ENCODE measurements around the gene ADAMTSL1. TPM values are rescaled to one million over a fixed set of nuclear protein-coding genes. Genes with fewer than 3 reads are reported as not detected.

ADAMTSL1 gene
- polyA plus RNA-seq, 1 donor from 2014 or later = 1.1 TPM

DNA sequence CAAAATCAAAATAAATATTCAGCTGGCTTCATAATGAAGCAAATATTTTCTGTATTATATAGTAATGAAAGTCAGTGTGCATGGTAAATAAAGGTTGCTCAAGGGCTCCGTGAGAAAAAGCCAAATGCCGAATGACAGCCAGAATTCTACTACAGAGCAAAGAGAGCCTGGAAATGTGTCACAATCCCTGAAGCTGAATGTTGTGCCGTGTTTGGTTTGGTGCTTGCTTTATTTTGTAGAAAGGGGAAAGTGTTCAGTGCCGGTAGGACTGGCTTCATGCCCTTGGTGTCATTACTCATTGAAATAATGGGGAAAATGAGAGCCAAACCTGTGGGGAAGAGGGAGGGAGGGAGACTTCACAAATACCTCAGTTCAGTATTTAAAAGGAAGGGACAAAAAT lies 26.8 kb upstream of the ADAMTSL1 start:
- Histone ChIP-seq H3K4me2 (ENCODE audit: low read length) (no peak overlapping the region), H3K36me3 (ENCODE audit: insufficient read depth, low read length) (no peaks in the 10 kb centered on the region), H3F3A (ENCODE audit: insufficient read depth, low read length, poor library complexity, severe bottlenecking) (no peaks in the 10 kb centered on the region), H4K20me1 (ENCODE audit: insufficient read depth) (no peaks in the 10 kb centered on the region), H3K9me3 (ENCODE audit: low read length) (no peaks in the 10 kb centered on the region), H3K9ac (ENCODE audit: low read length) (no peak overlapping the region), H2AFZ (ENCODE audit: low read depth, low read length) (no peak overlapping the region), H3K4me3 (ENCODE audit: low read length) (no peak overlapping the region), H3K27ac (ENCODE audit: low read length) (no peak overlapping the region), H3K27me3 (ENCODE audit: insufficient read depth, low read depth, low read length) (no peaks in the 10 kb centered on the region), H3K9me2 (ENCODE audit: insufficient read depth, low read length) (no peaks in the 10 kb centered on the region), H3K79me2 (replicated peaks; ENCODE audit: insufficient read depth, low read length) (no peaks in the 10 kb centered on the region)
- TF ChIP-seq SMC3 (conservative IDR thresholded peaks at IDR 0.05; ENCODE audit: poor library complexity) = no peak
- no peak for TF ChIP-seq POLR2AphosphoS5 (IDR thresholded peaks at IDR 0.05)

DNA sequence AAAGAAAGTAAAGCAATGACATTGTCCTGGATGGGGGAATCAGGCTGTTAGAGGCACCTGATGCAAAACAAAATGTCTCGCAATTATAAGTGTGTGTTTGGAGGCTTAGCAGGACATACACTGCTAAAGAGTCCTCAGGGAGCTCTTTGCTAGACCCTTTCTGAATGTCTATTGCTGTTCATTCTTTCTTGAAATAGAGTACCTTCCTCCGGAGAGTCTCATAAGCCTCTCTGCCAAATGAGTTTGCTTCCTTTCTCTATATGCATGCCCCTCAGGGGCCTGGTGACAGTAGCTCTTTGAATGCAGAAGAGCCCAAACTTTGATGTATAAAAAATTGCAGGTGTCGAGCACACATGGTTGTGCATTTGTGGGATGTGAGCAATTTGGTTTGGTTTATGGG lies 26.4 kb upstream of the ADAMTSL1 start:
- Histone ChIP-seq H3K27me3 (ENCODE audit: insufficient read depth, low read depth, low read length) (no peaks in the 10 kb centered on the region), H3K9me3 (ENCODE audit: low read length) (no peaks in the 10 kb centered on the region), H3K9me2 (ENCODE audit: insufficient read depth, low read length) (no peaks in the 10 kb centered on the region), H3K9ac (ENCODE audit: low read length) (no peak overlapping the region), H3K79me2 (replicated peaks; ENCODE audit: insufficient read depth, low read length) (no peaks in the 10 kb centered on the region), H2AFZ (ENCODE audit: low read depth, low read length) (no peak overlapping the region), H3K36me3 (ENCODE audit: insufficient read depth, low read length) (no peaks in the 10 kb centered on the region), H3F3A (ENCODE audit: insufficient read depth, low read length, poor library complexity, severe bottlenecking) (no peaks in the 10 kb centered on the region), H3K4me3 (ENCODE audit: low read length) (no peak overlapping the region), H4K20me1 (ENCODE audit: insufficient read depth) (no peaks in the 10 kb centered on the region), H3K4me2 (ENCODE audit: low read length) (no peak overlapping the region), H3K27ac (ENCODE audit: low read length) (no peak overlapping the region)
- TF ChIP-seq MXI1 (conservative IDR thresholded peaks at IDR 0.05; ENCODE audit: poor library complexity, severe bottlenecking) (no peak), SMC3 (conservative IDR thresholded peaks at IDR 0.05; ENCODE audit: poor library complexity) (no peak), RAD21 (conservative IDR thresholded peaks at IDR 0.05) (no peak), EP300 (conservative IDR thresholded peaks at IDR 0.05; ENCODE audit: poor library complexity, severe bottlenecking) (no peak), TAF1 (IDR thresholded peaks at IDR 0.05; ENCODE audit: low read depth) (no peak), POLR2AphosphoS5 (IDR thresholded peaks at IDR 0.05) (no peak), EZH2 (IDR thresholded peaks at IDR 0.05; ENCODE audit: borderline replicate concordance, insufficient read depth, low read length, poor library complexity, severe bottlenecking) (no peak)
- TF ChIP-seq, protein P1, sequence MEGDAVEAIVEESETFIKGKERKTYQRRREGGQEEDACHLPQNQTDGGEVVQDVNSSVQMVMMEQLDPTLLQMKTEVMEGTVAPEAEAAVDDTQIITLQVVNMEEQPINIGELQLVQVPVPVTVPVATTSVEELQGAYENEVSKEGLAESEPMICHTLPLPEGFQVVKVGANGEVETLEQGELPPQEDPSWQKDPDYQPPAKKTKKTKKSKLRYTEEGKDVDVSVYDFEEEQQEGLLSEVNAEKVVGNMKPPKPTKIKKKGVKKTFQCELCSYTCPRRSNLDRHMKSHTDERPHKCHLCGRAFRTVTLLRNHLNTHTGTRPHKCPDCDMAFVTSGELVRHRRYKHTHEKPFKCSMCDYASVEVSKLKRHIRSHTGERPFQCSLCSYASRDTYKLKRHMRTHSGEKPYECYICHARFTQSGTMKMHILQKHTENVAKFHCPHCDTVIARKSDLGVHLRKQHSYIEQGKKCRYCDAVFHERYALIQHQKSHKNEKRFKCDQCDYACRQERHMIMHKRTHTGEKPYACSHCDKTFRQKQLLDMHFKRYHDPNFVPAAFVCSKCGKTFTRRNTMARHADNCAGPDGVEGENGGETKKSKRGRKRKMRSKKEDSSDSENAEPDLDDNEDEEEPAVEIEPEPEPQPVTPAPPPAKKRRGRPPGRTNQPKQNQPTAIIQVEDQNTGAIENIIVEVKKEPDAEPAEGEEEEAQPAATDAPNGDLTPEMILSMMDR (IDR thresholded peaks at IDR 0.05; ENCODE audit: poor library complexity, severe bottlenecking) = no peak
- TF ChIP-seq, protein P2, sequence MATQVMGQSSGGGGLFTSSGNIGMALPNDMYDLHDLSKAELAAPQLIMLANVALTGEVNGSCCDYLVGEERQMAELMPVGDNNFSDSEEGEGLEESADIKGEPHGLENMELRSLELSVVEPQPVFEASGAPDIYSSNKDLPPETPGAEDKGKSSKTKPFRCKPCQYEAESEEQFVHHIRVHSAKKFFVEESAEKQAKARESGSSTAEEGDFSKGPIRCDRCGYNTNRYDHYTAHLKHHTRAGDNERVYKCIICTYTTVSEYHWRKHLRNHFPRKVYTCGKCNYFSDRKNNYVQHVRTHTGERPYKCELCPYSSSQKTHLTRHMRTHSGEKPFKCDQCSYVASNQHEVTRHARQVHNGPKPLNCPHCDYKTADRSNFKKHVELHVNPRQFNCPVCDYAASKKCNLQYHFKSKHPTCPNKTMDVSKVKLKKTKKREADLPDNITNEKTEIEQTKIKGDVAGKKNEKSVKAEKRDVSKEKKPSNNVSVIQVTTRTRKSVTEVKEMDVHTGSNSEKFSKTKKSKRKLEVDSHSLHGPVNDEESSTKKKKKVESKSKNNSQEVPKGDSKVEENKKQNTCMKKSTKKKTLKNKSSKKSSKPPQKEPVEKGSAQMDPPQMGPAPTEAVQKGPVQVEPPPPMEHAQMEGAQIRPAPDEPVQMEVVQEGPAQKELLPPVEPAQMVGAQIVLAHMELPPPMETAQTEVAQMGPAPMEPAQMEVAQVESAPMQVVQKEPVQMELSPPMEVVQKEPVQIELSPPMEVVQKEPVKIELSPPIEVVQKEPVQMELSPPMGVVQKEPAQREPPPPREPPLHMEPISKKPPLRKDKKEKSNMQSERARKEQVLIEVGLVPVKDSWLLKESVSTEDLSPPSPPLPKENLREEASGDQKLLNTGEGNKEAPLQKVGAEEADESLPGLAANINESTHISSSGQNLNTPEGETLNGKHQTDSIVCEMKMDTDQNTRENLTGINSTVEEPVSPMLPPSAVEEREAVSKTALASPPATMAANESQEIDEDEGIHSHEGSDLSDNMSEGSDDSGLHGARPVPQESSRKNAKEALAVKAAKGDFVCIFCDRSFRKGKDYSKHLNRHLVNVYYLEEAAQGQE (IDR thresholded peaks at IDR 0.05; ENCODE audit: borderline replicate concordance) = no peak

DNA sequence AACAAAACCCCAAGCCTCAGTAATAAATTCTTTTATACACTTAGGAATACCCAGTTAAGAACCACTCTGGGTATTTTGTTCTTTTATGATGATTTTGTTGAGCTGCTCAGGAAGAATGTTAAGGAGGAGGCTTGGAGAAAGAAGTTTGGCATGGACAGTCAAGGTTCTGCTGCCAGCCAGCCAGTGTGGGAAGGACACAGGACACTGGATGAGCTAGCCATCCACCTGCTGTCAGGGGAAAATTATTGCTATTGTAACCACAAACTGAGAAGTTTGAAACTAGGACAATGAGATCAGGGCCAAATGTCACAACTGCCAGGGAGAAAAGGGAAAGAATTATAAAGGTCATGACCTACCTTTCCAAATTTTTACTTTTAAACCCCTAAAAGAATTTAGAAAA lies 25.9 kb upstream of the ADAMTSL1 start:
- Histone ChIP-seq H3K27me3 (ENCODE audit: insufficient read depth, low read depth, low read length) (no peaks in the 10 kb centered on the region), H3F3A (ENCODE audit: insufficient read depth, low read length, poor library complexity, severe bottlenecking) (no peaks in the 10 kb centered on the region), H4K20me1 (ENCODE audit: insufficient read depth) (no peaks in the 10 kb centered on the region), H3K4me2 (ENCODE audit: low read length) (no peak overlapping the region), H3K9me3 (ENCODE audit: low read length) (no peaks in the 10 kb centered on the region), H3K4me3 (ENCODE audit: low read length) (no peak overlapping the region), H3K9me2 (ENCODE audit: insufficient read depth, low read length) (no peaks in the 10 kb centered on the region), H3K9ac (ENCODE audit: low read length) (no peak overlapping the region), H2AFZ (ENCODE audit: low read depth, low read length) (no peak overlapping the region), H3K27ac (ENCODE audit: low read length) (no peak overlapping the region), H3K36me3 (ENCODE audit: insufficient read depth, low read length) (no peaks in the 10 kb centered on the region), H3K79me2 (replicated peaks; ENCODE audit: insufficient read depth, low read length) (no peaks in the 10 kb centered on the region)
- TF ChIP-seq EZH2 (IDR thresholded peaks at IDR 0.05; ENCODE audit: borderline replicate concordance, insufficient read depth, low read length, poor library complexity, severe bottlenecking) (no peak), EP300 (conservative IDR thresholded peaks at IDR 0.05; ENCODE audit: poor library complexity, severe bottlenecking) (no peak), TAF1 (IDR thresholded peaks at IDR 0.05; ENCODE audit: low read depth) (no peak), POLR2AphosphoS5 (IDR thresholded peaks at IDR 0.05) (no peak), MXI1 (conservative IDR thresholded peaks at IDR 0.05; ENCODE audit: poor library complexity, severe bottlenecking) (no peak), RAD21 (conservative IDR thresholded peaks at IDR 0.05) (no peak), SMC3 (conservative IDR thresholded peaks at IDR 0.05; ENCODE audit: poor library complexity) (no peak)
- TF ChIP-seq, protein P2 (IDR thresholded peaks at IDR 0.05; ENCODE audit: borderline replicate concordance) = no peak
- TF ChIP-seq, protein P1 (IDR thresholded peaks at IDR 0.05; ENCODE audit: poor library complexity, severe bottlenecking) = no peak

Measured in neural cell (in vitro differentiated cells).